Measurements from ENCODE around the gene RBM23. TPM values are rescaled to one million over a fixed set of nuclear protein-coding genes. Genes with fewer than 3 reads are reported as not detected.

The RBM23 gene
- total and polyA plus RNA-seq, 9 of the 15 experiments (the other 6 are each of a cell fraction or from before 2014, with no cell fraction given) = 46.0 to 102 (median 58.5) TPM

DNA sequence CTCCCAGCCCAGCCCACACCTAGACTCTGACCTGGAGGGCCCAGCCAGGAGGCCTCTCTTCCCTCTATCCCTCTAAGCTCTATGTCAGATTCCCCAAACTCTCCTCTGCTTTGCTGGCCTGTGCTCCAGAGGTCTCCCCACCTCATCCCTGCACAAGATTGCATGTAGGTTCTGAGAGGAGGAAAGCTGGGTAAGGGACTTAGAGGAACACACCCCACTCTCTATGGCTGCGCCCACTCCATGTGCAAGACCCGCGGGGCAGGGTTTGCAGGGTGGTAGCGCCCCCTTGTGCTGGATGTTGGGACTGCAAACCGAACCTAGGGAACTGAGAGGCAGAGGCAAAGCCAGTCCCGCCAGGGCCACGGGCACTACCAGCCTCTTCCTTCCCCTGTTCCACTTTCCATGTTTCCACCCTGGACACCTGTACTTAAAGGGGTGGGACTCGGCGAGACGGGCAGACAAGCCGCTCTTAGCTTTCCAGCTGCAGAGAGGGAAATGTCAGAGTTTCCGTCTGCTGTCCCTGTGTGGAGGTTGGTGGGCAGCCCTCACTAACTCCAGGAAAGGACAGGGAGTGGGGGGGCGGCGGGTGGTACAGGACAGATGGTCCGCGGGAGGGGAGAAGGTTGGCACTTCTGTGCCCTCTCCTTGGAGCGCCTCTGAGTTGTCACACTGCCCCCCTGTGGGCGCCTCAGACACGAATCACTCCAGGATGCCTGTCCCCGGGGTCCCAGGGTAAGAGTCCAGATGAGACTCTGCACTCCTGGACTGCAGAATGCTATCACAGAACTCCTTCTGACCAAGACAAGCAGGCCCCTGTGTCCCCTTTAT, 65.8 kb downstream of the RBM23 start:
- Histone ChIP-seq H3K9me3 (replicated peaks; ENCODE audit: control insufficient read depth, insufficient read depth, low read depth, low read length) (no peaks in the 10 kb centered on the region; the same call in 1 of the 2 replicates), H3K4me1 (replicated peaks in 1 of 2; ENCODE audit: control insufficient read depth in 2 of 2, insufficient read depth in 2 of 2, low read length in 2 of 2) (peaks cover under 1 to 23% of the 10 kb centered on the region in 2 experiments; a peak in 3 of 5 replicates), H3K4me2 (ENCODE audit: insufficient read depth, low read length) (peak overlapping the region; percentile 100), H3K79me2 (ENCODE audit: control insufficient read depth, insufficient read depth, low read length) (no peaks in the 10 kb centered on the region), H4K20me1 (replicated peaks; ENCODE audit: control insufficient read depth, insufficient read depth, low read length) (no peaks in the 10 kb centered on the region), H2AFZ (ENCODE audit: low read depth, low read length) (peak overlapping the region; percentile 100), H3K9ac (ENCODE audit: insufficient read depth in 1 of 2, low read depth in 2 of 2, low read length in 2 of 2) (peak overlapping the region; percentile 90), H3K9me1 (ENCODE audit: control insufficient read depth, insufficient read depth, low read length) (no peaks in the 10 kb centered on the region), H3K4me3 (peak overlapping the region; percentile 47), H3K36me3 (ENCODE audit: control insufficient read depth, insufficient read depth, low read length) (no peaks in the 10 kb centered on the region), H3K27ac (ENCODE audit: extremely low read depth, low read depth, low read length) (peak overlapping the region; percentile 86), H3K27me3 (ENCODE audit: control insufficient read depth in 2 of 2, insufficient read depth in 2 of 2, low read length in 2 of 2) (no peaks in the 10 kb centered on the region)
- peak; percentile 95 for ATAC-seq
- in situ Hi-C loops (cut with MboI) = no loop called here
- no TSS peak for BruUV-seq (replicated peaks)
- DNase-seq (ENCODE audit: extremely low read depth in 1 of 4, low spot score in 3 of 4) = peak; percentile 81 to 88 (median 86)
- 2% methylated on average over 20 of the region's 20 CpGs for WGBS (ENCODE audit: insufficient coverage, low coverage, missing lambda C conversion rate)
- POLR2A ChIA-PET = interaction anchor here (0.6 to 1.8 kb wide), 6 partner anchors 23 to 412 kb away, joined by 3 to 5 read pairs (median 4); partner anchors contain the start of gene MRPL52
- intact Hi-C loops (cut with micrococcal nuclease) = loop anchor here (1.0 to 2.0 kb wide), 8 partner anchors 31 to 475 kb away; no protein-coding TSS in a partner anchor
- FAIRE-seq = peak; percentile 92
- CTCF ChIA-PET (ENCODE audit: low intra/inter-chr PET ratio) = interaction anchor here (0.7 to 4.3 kb wide), 15 partner anchors 21 to 475 kb away, joined by 3 to 68 read pairs (median 8); no protein-coding TSS in a partner anchor
- peak; percentile 37 for TF ChIP-seq CHD4 (IDR thresholded peaks at IDR 0.05; ENCODE audit: insufficient read depth, insufficient replicate concordance, low read depth, low read length, poor library complexity, severe bottlenecking)
- no peak for TF ChIP-seq NR1H2 (CRISPR knock-in tag; IDR thresholded peaks at IDR 0.05)
- no peak for TF ChIP-seq ZBED1 (IDR thresholded peaks at IDR 0.05)
- peak; percentile 91 for TF ChIP-seq BRD9 (IDR thresholded peaks at IDR 0.05; ENCODE audit: low read depth, partially characterized antibody)
- 0 out of 2 replicates have a peak, but pooled peaks have one; percentile 50 for TF ChIP-seq MTA1 (IDR thresholded peaks at IDR 0.05; ENCODE audit: borderline replicate concordance)
- peak; percentile 44; the same call in 1 of the 2 replicates for TF ChIP-seq SP1 (CRISPR knock-in tag; IDR thresholded peaks at IDR 0.05)
- TF ChIP-seq POLR2G (IDR thresholded peaks at IDR 0.05; ENCODE audit: low read depth, low read length) = peak; percentile 57
- TF ChIP-seq, protein P1, sequence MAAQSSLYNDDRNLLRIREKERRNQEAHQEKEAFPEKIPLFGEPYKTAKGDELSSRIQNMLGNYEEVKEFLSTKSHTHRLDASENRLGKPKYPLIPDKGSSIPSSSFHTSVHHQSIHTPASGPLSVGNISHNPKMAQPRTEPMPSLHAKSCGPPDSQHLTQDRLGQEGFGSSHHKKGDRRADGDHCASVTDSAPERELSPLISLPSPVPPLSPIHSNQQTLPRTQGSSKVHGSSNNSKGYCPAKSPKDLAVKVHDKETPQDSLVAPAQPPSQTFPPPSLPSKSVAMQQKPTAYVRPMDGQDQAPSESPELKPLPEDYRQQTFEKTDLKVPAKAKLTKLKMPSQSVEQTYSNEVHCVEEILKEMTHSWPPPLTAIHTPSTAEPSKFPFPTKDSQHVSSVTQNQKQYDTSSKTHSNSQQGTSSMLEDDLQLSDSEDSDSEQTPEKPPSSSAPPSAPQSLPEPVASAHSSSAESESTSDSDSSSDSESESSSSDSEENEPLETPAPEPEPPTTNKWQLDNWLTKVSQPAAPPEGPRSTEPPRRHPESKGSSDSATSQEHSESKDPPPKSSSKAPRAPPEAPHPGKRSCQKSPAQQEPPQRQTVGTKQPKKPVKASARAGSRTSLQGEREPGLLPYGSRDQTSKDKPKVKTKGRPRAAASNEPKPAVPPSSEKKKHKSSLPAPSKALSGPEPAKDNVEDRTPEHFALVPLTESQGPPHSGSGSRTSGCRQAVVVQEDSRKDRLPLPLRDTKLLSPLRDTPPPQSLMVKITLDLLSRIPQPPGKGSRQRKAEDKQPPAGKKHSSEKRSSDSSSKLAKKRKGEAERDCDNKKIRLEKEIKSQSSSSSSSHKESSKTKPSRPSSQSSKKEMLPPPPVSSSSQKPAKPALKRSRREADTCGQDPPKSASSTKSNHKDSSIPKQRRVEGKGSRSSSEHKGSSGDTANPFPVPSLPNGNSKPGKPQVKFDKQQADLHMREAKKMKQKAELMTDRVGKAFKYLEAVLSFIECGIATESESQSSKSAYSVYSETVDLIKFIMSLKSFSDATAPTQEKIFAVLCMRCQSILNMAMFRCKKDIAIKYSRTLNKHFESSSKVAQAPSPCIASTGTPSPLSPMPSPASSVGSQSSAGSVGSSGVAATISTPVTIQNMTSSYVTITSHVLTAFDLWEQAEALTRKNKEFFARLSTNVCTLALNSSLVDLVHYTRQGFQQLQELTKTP (IDR thresholded peaks at IDR 0.05; ENCODE audit: low read depth in 1 of 2, partially characterized antibody in 2 of 2) = peak in 1 of 2 experiments; percentile 37
- TF ChIP-seq TOE1 (IDR thresholded peaks at IDR 0.05; ENCODE audit: borderline replicate concordance) = peak; percentile 66; the same call in 1 of the 2 replicates
- TF ChIP-seq TOE1 (CRISPR knock-in tag; IDR thresholded peaks at IDR 0.05; ENCODE audit: borderline replicate concordance, low read depth) = no peak
- TF ChIP-seq KDM5B (IDR thresholded peaks at IDR 0.05; ENCODE audit: insufficient replicate concordance, low read depth, low read length) = no peak
- no peak for TF ChIP-seq NFRKB (IDR thresholded peaks at IDR 0.05; ENCODE audit: low read depth)
- 0 out of 2 replicates have a peak, but pooled peaks have one; percentile 12 for TF ChIP-seq ELF2 (CRISPR knock-in tag; IDR thresholded peaks at IDR 0.05)
- TF ChIP-seq, protein P2, sequence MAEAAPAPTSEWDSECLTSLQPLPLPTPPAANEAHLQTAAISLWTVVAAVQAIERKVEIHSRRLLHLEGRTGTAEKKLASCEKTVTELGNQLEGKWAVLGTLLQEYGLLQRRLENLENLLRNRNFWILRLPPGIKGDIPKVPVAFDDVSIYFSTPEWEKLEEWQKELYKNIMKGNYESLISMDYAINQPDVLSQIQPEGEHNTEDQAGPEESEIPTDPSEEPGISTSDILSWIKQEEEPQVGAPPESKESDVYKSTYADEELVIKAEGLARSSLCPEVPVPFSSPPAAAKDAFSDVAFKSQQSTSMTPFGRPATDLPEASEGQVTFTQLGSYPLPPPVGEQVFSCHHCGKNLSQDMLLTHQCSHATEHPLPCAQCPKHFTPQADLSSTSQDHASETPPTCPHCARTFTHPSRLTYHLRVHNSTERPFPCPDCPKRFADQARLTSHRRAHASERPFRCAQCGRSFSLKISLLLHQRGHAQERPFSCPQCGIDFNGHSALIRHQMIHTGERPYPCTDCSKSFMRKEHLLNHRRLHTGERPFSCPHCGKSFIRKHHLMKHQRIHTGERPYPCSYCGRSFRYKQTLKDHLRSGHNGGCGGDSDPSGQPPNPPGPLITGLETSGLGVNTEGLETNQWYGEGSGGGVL (CRISPR knock-in tag; IDR thresholded peaks at IDR 0.05) = no peak
- TF ChIP-seq TEAD2 (tag; IDR thresholded peaks at IDR 0.05) = no peak

Data from K562 (cell line).